HG03039 (cell line): ENCODE measurements around the gene CBR4.

Experiments used
- ATAC-seq: cut with Tn5 transposase; IDR thresholded peaks from one replicate; pipeline ENCODE4 v1.9.1; 2021; ENCODE audit warnings: mild to moderate bottlenecking, moderate library complexity; ENCODE audit not compliant: unreplicated experiment

The CBR4 gene

DNA sequence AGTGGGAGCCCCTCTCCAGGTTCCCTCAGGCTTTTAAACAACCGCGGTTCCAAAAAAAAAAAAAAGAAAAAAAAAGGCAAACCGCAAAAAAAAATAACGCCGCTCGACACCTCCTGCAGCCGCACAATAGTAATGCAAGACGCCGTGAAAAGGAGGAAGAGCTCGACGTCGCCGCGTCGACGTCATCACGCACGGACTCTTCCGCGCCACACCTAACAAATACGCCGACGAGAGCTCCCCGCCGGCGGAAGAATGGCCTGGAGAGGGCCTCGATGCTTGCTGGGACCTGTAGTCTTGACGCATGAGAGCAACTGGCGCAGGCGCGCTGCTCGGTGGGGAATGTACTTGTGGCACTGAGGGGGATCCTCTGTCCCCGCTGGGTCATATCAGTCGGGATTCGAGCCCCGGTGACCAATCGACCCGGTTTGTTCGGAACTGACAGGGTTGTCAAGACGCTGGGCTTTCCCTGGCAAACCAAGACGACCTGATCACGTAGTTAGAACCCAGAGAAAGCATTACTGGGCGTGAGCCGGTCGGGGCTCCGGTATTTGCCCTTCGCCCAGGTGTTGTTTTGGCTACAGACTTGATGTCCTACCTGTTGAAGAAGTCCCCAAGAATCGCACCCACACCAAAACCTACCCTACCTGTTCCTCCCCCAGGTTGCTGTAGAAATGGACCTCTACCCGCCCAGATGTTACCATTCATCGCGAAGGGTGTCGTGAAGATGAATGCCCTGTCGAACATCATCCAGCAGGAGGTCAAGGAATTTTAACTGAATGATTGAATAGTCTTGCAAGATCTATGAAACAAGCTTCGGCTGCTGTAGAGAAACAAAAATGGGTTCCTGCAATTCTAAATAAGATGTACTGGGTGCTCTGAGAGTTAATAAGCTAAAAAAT is at the start of gene CBR4:
Gene CBR4, minus strand, starts transcription at position 131 of the 899 bp plus-strand sequence. CDS start 166 bp downstream, outside the sequence.
- ATAC-seq = peak; percentile 99

DNA sequence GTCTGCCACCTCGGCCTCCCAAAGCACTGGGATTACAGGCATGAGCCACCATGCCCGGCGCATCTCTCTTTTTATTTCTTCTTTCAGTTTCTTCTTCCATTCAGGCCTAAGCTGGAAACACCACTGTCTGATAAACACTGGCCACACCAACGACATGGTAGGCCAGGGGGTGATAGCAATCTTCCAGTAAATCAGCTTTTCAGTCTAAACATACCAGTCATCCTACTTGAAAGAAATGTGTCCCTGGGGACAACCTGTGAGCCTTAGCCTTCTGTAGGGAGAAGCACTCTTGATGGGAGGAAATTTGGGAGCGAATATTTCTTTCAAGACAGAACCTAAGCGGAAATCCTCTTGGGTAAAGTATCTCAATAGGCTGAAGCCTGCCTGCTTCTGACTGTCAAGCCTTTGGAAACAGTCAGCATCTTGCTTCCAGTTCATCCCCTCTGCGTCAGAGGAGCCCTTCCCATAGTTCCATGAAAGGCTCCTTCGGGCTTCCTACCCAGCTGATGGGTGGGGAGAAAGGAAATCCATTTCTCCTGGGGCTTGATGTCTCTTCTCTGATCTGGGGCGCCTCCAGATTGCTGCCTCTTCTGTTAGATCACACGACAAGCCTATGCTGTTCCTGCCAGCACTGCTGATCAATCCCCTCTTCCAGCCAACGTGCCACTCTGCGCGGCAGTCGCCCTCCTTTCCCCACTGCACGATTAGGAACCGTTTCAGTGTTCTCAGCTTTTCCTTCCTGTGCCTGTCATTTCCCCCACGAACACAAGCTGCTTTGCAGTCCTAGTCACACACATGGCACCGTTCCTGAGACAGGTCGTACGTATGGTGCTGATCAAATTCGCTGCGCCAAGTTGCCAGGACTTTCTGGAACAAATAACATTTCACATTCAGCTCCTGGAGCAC is 49.5 kb upstream of the CBR4 start:
- ATAC-seq = no peak

DNA sequence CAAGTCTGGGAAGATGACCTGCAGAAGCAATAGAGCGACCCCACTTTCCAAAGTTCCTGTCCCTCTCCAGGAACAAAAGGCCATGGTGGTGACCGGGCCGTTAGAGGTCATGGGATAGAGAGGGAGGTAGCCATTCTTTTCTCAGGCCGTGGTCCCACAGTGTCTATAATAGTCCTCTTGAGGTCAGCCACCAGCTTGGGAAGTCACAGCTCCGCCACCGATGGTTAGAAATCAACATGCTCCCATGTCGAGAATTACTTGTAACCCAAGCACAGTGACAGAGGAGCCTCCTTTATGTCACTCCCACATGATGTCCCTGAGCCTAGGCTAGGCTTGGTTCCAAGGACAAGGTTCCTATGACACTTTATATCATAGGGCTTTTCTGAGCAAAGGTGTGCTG is 48.3 kb upstream of the CBR4 start:
- no peak for ATAC-seq

DNA sequence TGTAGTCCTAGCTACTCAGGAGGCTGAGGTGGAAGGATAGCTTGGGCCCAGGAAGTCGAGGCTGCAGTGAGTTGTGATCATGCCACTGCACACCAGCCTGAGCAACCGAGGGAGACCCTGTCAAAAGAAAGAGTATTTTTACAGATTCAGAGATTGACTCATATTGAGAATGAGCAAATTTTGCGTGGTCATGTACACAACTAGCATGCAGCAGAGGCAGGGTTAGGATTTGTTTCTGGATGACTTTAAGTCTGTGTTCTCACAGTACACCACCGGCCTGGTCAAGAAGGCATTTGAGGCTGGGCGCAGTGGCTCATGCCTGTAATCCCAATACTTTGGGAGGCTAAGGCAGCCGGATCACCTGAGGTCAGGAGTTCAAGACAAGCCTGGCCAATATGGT is 44.8 kb upstream of the CBR4 start:
- peak; percentile 66 for ATAC-seq

DNA sequence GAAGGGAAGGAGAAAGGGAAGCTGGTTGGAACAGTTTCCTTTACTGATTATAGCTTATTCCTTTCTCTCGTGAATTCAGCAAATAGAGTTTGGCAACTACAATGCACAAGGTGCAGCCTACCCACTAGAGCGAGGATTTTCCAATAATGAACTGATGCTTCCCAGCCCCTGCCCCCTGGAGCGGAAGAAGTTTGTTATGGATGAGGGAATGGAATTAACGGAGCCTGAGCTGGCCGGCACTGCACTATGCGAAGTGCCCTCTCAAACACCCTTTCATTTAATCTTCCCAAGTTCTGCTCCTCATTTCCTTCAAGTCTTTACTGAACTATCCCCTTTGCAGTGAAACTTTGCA is 42.5 kb upstream of the CBR4 start:
- no peak for ATAC-seq

DNA sequence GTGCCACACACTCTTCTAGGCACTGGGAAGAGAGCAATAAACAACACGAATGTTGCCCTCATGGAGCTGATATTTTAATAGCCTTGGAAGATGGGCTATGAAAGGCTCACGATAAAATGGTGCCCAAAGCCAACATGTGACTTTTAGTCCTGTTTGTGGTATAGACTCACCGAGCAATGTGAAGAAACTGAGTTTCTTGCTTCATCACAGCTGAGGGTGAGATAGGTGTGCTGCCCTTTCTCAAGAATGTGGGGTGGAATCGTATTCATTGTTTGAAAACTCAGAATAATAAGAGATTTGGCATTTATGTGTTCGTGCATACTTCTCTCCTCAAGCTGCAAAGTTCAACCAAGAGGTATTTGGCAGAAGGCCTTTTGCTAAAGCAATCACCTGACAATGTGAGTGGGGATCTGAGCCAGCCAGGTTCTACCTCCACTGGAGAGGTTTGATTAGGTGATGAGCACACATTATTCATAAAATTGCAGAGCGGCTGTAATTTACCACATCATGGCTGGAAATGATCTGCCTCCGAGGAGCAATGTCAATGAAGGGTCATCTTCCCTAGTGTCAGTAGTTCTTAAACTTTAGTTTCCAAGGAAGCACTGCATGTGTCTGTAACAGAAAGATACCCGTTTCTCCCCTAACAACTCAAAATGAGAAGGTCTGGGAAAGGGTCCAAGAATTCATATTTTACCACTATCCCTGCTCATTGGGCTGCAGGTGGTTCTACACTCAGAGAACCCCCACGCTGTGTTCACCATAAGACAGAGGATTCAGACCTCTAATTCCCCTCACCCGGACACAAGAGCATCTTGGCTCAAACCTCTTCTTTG is 41.9 kb upstream of the CBR4 start:
- ATAC-seq = no peak

DNA sequence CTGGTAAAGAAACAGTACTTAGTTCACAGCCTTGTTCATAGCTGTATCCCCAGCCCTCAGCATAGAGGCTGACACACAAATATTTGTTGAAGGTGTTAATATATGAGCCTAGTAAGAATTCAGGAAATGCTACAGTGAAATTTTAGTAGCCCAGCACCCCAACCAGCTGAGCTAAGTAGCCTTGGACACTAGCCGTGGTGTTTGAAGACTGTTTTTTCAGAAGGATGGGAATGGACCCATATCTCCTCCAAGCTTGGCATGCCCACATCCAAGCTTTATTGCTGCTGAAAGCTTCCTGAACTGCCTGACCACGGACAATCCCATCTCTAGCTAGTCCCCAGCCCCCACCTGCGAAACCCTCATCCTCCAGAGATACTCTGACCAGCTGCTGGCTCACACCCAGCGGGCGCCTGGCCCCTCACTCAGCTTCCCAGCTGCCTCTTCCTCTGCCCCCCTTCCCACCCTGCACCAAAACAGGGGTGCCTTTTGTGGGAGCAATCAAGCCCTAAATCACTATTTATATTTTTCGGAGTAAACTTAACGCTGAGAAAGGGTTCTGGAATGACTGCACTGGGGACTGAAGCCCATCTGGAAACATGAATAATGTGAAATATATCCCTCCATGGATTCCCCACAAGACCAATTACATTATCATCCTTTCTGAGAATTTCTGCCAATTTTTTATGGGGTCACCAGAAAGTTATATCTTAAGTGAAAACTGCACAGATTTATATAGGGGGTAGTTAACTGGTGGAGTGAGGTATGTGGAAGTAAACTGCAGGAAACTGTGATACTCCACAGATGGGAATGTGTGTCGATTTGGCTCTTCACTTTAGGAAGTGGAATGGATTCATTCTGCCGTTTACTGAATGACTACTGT is 41.1 kb upstream of the CBR4 start:
- no peak for ATAC-seq

DNA sequence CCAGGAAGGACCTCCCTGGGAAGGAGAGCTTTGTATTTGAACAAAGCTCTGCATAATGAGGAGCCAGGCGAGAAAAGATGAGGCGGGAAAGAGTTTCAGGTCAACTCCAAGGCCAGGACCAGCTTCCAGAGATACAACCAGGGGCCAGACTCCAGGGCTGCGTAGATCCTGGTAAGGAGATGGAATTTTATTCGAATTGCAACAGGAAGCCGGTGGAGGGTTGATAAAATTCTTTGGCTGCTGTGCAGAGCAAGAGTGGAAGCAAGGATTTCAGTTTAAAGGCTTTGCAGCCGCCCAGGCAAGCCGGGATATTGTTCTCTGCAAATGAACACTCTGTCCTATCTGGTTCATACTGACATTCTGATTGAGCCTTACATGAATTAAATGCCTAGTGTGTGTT is 40.2 kb upstream of the CBR4 start:
- ATAC-seq = no peak

DNA sequence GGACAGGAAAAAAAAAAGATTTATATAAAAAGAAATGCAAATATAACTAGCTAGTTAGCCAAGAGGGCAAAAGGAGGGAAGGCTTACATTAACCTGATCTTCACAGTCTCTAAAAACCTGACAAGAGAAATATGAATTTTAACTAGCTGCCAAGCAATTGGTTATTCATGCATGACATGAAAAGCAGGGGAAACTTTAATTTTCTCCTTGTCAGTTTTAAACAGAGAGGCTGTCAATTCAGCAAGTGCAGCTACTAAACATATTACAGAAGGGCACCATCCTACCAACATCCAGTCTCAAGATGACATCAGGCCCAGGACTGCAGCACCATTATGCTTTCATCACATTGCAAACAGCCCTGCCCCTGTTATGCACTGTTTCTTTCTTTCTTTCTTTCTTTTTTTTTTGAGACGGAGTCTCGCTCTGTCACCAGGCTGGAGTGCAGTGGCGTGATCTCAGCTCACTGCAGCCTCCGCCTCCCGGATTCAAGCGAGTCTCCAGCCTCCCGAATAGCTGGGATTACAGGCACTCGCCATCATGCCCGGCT is 38.9 kb upstream of the CBR4 start:
- ATAC-seq = no peak

DNA sequence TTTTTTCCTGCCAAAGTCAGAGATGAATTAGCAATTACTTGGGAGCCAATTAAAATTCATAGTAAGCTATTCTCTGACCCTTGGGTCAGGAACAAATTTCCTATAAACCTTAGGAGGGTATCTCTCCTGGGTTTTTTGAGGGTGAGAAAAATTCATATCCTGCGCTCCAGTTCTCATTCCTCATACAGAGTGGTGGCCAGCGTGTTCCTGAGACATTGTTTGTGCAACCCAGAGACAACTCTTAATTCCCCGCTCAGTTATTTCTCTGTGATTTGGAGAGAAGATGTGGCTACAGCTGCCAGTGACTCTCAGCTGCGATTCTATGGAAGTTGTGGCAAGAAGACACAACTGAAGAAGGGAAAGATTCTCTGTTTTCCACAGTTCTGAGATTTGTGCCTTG is 37.9 kb upstream of the CBR4 start:
- no peak for ATAC-seq

DNA sequence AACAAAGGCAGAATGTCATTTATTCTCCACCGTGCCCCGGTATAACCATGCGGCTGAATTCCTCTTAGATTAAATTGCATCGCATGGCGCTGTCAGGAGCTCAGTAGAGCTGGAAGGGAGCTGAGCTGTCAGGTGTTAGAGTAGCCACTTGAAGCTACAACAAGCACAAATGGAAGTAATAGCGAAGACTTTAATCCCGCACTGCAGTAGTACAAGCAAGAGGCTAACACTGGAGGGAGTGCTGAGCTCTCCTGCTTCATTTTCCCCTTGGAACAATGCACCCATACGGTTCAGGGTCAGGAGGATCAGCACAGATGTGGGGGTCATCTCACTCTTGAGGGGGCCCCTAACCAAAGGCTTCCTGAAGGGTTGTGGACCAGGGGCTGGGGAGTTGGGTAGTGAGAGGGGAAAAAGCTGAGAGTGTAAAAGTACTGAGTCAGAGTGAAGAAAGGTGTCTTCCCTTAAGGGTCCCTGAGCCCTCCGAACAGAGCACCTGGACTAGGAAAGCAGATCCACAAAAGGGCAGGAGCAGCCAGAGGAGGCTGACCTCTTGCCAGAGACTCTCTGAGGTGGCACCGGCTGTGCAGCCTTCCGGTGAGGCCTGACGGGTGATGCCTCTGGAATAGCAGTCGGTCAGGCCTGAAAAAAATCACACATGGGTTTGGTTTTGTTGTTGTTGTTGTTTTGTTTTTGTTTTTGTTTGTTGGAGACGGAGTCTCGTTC is 36.0 kb upstream of the CBR4 start:
- ATAC-seq = no peak

DNA sequence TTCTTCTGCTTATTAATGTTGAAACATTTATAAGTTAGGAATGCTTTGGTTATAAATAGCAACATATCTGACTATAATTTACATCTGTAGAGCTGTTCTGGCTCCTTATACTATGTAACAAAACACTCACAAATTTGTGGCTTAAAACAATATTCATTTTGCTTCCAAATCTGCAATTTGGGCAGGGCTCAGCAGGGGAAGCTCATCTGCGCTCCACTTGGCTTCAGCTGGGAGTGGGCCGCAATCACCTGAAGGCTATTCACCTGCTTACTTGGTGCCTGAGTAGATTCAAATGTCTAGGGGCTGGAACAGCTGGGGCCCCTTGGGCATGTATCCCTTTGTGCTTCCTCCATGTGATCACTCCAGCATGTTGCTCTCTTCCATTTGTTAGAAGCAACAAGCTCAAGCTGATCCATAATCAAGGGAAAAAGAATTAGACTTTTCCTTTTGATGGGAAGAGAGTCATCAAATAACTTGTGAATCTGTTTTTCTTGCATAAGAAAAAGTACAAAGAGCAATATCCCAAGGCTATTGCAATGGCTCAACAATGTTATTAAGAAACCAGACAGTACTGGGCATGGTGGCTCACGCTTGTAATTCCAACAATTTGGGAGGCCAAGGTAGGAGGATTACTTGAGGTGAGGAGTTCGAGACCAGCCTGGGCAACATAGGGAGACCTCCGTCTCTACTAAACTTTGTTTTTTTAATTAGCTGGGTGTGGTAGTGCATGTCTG is 34.8 kb upstream of the CBR4 start:
- ATAC-seq = no peak

DNA sequence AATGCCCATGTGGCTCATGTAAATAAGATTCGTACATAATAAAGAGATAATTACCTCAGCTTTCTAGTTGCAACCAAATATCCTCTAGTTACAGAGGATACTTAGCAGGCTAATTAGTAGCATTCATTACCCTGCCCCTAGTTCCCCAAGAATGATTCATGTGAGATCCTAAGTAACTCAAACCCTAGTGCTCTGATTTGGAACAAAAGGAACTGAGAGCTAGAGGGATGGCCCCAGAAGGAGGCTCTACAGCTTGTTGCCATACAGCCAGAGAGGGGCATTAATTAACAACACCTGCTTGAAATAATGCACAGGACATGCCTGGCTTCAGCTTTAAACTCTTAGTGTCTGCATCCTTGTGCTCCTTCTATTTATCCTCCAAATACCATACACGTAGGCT is 32.6 kb upstream of the CBR4 start:
- ATAC-seq = no peak

DNA sequence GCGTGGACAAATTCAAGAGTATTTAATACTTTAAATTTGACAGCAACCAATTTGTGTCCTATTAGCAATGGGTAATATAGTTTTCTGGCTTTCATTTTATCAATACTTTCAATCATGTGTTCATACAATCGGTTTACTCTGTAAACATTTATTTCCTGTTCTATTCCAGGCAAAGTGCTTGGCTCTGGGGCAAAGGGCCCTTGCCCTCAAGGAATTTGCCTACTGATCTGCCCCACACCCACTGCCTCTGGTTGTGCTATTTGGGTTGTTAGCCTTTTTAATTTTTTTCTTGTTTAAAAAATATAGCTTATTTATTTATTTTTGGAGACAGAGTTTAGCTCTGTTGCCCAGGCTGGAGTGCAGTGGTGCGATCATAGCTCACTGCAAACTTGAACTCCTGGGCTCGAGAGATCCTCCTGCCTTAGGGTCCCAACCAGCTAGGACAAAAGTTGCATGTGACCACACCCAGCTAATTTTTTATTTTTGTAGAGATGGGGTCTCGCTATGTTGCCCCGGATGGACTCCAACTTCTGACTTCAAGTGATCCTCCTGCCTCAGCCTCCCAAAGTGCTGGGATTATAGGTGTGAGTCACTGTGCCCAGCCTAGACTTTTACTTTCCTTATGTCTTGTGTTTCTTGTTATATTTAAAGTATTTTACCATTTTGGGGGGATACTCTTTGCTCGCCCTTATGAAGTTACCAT is 30.7 kb upstream of the CBR4 start:
- ATAC-seq = no peak

DNA sequence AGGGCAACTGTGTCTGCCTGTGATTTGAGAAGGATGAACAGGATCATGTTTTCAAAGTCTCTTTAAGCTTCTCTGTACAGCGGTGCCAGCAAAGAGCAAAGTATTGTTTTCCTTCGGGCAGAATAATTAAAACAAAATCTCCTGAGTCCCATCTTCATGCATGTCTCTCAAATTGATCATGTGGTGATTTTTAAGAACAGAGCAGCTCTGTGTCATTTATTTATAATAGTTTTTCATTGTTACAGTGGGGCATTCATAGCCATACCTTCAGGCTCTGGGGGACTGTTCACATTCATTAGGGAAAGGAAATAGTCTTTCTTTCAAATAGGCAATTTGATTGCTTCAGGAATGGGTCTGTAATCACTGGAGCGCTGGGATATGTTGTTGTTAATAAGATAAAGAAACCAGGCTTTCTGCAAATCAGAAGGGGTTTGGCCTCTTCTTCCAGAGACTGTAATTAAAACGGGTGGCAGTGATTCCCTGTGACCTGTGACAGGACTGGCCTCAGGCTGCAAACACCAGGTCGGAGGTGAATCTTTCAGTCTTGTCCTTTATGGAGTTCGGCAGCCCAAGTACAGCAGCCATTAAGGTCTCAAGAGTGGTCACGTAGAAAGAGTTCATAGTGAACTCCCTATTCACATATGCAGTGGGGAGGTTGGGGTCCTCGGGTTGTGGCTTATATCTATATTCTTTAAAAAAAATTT is 29.3 kb upstream of the CBR4 start:
- no peak for ATAC-seq

DNA sequence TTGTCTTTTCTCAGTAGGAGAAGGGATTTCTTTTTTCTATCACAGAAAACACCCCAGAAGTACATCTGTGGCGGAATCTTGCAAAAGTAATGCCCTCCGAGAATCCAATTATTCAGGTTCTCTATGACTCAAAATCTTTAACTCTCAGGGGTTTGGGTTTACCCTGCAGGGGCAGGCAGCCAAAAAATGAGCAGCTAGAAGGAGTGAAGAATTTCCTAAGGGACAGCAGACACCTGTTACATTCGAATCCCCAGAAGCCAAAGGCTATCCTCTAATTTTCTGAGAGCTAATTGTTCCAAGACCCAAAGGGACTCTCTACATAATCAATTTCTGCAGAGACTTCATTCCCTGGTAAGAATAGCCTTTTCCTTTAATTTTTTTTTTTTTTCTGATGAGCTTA is 27.5 kb upstream of the CBR4 start:
- no peak for ATAC-seq
